ENCODE data around the gene ASB10.

ASB10 gene

DNA sequence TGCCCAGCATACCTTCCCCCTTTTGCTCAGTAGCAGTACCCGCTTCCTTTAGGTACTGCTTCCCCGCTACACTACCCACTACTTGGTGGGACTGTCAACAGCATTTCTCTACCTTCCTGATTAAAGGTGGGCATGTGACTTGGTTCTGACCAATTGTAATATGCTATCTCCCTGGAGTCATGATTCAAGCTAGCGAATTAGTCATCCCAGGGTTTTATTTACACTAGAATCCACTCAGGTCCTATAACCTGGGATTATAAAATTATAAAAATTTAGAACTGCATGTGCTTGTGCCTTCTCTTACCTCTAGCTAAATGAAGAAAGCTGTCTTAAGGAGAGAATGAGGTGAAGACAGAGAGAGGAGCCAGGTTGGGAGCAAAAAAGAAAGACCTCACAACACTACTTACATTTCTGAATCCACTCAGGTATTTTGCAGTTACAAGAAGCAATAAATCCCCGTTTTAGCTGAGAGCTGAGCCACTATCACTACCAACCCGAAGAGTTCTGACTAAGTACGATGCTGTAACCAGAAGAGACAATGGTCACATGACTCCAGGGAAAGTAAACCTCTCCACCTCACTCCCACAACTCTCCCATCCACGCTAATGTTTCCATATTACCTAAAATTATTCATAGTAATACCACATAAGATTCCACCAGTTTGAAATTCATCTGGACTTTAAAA, 29.3 kb downstream of the ASB10 start:
- DNase-seq = no peak

DNA sequence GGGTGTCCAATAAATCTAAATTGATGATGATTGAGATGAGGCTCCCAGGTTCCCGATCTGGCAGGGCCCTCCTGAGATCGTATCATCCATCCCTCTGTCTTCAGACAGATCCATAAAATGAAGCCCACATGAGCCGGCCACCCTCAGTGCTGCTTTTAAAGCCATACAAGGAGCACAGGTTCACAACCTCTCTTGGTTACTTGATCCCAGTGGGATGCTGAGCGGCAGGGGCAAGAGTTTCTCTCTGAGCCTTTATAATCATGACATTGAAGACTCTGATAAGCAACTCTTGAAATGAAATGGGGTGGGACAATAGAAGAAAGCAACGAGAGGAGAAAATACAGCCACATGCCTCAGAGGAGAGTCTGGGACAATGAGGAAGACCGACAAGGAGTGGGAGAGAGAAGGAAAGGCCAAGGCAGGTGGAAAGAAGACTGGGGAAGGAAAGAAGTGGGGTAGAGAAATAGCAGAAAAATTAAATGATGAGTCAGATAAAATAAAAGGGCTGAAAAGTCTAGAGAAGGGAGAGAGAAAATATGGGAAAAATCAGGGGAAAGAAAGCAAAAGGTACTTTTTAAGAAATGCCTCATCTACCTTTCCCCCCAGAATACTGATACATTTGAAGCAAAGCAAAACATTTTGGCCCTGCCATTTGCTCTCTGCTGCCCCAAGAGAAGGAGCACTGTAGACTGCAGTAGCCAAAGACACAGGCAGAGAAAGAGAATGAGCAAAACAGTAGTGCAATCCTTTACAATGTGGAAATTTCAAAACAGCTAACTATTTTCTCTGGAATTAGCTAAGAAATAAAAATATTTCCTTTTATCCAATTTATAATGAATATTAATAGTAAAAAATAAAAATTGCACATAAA, 34.2 kb downstream of the ASB10 start:
- no peak for DNase-seq

DNA sequence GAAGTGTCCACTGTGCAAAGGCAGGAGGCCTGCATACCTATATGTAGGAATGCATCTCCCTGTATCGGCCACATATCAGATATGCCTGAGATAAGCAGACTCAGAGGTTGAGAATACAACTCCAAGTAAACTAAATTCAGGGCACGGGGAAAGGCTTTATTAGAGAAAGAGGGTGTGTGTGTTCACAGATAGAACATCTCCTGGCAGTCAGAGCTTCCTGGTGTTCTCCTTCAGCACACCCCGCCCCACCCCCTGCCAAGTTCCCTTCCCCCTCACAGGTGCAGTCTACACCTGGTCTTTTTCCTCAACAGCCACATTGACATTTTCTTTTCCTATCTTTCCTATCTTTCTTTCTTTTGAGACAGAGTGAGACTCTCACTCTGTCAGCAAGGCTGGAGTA, 36.7 kb downstream of the ASB10 start:
- no peak for DNase-seq

DNA sequence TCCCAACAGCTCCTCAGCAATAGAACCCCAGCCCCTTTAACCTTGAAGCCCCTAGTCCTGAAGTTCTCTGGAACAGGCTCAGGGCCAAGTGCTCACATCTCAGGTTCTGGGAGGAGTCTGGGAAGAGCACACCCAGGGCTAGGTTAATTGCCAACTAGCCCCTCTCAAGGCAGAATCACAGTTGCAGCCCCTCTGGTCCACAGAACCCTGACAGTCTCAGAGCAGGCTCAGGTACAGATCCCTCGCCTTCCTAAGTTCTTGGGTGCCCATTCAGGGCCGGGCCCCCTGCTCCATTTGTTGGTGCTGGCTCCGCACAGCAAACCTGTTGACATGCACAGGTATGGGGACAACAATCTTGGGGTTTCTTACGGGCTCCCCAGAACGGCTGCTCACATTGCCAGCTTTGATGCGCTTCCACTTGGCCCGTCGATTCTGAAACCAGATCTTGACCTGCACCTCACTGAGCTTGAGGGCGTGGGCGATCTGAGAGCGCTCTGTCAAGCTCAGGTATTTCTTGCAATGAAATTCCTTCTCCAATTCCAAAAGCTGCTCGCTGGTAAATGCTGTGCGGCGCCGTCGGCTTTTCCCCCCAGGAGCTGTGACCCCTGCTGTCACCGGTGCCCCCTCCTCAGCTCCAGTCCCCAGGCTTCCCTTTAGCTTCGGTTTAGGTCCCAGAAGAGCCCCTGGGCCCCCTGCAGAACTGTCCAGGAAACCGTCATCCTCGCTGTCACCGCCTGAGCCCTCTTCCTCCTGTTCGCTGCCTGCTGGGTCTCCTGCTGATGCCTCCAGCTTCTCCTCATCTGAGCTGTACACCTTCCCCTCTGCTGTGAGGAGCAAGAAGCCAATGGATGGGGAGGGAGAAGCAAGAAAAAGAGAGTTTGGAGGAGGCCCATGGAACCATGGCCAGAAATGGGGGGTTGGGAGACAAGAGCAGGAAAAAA, 38.5 kb downstream of the ASB10 start:
- no peak for DNase-seq

DNA sequence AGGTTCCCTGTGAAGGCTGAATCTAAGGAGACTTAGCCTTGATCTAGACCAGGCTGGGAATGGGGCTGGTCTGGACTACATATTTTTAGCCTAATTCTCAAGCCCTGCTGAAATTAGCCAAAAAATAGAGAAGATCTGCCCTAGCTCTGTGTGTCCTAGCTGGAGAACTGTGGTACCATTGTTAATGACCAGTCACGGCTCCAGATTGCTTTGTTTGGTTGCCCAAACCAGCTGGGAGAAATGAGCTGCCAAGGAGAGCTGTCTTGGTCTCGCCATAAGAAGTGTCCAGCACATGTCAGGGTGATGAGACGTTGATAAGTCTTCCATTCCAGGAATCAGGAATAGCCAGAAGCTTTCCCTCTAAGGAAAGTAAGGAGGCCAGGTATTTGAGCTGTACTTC, 40.3 kb downstream of the ASB10 start:
- DNase-seq = no peak

DNA sequence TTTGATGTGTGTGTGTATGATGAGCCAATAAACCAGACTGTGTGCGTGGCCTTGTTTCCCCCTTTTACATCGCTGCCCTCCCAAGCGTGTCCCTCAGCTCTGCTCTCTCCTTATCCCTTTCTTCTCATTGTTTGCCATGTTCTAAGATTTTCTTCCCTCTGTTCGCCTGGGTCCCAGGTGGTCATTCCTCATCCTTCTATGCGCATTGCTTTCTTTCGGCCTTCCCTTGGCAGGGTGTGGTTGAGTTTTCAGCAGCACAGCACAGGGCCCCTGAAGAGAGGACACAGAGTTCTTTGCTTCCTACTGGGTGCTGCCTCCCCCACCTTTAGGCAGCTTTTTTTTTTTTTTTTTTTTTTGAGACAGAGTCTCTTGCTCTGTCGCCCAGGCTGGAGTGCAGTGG, 42.7 kb downstream of the ASB10 start:
- DNase-seq = no peak

DNA sequence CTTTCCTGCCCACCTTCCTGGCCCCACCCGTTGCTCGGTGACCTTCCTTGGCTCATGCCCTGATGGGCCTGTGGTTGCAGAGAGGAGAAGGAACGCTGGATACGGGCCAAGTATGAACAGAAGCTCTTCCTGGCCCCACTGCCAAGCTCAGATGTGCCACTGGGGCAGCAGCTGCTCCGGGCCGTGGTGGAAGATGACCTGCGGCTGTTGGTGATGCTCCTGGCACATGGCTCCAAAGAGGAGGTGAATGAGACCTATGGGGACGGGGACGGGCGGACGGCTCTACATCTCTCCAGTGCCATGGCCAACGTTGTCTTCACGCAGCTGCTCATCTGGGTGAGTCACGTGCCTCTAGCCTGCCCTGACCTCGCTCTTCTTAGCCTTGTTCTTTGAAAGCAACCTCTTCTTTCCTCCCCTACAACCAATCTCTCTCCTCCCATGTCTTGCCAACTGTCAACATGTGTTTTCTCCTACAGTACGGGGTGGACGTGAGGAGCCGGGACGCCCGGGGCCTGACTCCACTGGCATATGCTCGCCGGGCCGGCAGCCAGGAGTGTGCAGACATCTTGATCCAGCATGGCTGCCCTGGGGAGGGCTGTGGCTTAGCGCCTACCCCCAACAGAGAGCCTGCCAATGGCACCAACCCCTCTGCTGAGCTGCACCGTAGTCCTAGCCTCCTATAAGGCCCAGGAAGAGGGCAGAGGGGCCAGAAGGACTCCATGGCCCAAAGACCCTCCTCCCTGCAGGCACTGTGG, 43.6 kb downstream of the ASB10 start:
- peak; percentile 22 for DNase-seq

DNA sequence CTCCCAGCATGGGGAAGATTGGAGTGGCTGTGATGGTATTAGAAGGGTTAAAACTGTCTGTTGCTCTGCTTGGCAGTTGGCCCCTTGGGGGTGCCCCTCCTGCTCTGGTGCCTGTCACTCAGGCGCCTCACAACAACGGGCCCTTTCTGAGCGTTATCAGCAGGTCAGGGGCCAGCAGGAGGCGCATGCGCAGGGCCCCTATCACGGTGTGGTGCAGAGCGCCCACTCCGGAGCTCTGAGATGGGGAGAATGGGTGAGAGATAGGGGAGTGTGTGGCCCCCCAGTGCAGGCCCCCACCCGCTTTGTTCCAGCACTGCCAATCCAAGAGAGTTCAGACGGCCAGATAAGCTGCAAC, 44.4 kb downstream of the ASB10 start:
- peak; percentile 4 for DNase-seq

DNA sequence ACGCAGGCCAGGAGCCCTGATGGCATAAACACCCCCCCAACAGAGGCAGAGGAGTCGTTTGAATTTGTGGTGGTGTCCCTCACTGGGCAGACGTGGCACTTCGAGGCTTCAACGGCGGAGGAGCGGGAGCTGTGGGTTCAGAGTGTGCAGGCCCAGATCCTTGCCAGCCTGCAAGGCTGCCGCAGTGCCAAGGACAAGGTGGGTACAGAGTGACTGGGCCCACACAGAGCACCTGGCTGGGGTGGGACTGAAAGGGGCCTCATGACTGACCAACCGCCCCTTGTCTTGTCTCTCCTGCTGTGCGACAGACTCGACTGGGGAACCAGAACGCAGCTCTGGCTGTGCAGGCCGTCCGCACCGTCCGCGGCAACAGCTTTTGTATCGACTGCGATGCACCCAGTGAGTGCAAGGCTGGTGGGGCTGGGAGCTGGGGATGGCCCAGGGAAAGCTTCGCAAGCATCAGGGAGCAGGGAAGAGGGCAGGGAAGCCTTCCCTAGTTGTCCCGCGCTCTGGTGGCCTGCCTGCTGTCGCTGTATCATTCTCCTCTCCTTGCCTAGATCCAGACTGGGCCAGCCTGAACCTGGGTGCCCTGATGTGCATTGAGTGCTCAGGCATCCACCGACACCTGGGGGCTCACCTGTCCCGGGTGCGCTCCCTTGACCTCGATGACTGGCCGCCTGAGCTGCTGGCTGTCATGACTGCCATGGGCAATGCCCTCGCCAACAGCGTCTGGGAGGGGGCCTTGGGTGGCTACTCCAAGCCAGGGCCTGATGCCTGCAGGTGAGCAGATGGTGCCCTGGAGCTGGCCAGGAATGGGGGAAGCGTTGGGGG, 45.0 kb downstream of the ASB10 start:
- no peak for DNase-seq

DNA sequence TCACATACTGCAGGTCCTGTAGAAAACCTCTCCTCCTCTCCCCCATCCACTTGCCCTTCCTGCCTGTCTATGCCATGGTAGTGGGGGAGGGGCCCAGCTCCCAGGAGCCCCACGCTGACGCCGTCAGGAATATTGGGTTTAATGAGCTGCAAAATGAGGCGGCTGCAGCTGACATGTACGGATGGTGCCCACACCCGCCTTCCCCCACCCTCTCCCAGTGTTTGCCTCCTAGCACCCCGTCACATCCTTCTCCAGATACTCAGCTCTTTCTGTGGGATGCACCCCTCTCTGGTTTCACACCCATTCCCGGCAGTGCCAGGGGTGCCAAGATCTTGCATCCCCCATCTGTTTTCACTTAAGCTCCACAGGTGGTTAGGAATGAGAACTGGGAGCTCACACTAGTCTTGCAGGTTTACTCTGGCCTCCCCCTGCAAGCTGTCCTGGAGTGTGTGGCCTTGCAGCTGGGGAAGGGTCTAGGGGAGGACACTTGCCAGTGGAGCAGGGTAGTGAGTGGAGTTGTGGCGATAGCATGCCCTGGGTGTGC, 45.7 kb downstream of the ASB10 start:
- peak; percentile 91 for DNase-seq

DNA sequence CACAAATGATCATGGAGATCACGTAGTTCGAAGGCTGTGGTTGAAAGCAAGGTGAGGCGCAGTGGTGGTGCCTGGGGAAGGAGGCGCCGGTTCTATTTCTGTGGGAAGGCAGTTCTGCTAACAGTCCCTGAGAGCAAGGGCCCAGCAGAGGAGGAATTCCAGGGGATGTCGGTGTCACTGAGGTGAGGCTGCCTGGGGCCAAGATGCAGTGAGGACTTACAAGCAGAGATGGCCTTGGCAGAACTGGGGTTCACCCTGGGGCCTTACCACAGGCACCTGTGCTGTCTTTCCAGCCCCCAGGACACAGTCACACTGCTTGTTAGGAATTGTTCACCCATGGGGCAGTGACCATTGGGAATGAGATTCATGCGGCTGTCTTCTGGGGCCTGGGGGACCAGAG, 46.2 kb downstream of the ASB10 start:
- DNase-seq = no peak

DNA sequence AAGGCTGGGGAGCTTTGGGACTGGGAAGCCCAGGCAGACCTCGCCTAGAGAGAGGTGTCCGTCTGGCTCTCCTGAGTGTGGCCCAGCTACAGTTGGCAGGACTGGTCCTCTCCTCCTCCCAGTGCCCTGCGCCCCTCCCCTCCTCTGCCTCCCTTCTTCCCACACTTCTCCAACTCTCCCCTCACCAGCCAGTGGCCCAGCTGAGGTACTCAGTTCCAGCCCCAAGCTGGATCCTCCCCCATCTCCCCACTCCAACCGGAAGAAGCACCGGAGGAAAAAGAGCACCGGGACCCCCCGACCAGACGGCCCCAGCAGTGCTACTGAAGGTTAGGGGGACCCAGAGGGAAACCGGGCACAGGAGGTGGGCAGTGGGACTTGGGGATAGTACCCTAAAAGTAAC, 47.3 kb downstream of the ASB10 start:
- DNase-seq = no peak

DNA sequence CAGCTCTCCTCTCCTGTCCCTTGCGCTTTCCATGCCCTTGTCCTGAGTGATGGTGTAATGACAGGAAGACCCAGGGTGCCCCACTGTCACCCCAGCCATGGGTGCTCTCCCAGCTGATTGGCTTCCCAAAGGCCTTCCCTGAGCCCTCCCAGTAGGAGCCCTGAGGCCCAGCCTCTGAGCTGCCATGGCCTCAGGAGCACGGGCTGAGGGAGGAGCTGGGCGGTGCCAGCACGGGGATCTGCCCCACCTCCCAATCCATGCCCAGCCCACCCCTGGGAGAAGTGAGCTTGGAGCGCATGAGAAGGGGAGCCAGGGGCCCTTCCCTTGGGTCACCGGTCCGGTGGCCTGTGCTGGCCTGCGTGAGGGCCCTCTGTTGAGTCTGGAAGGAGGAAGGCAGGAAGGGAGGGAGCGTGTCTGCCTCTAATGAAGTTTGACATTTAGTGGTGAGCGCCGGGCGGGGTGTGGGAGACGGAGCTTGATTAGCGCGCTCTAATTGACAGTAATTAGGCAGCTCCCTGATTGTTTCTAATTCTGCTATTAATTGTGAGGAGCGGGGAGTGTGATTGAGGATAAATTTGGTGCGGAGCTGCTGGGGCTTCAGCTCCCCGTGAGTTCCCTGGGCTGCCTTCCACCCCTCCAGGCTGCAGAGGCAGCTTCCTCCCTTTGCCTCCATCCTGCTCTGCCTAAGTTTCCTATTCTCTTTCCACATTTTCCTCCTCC, 47.8 kb downstream of the ASB10 start:
- no peak for DNase-seq

DNA sequence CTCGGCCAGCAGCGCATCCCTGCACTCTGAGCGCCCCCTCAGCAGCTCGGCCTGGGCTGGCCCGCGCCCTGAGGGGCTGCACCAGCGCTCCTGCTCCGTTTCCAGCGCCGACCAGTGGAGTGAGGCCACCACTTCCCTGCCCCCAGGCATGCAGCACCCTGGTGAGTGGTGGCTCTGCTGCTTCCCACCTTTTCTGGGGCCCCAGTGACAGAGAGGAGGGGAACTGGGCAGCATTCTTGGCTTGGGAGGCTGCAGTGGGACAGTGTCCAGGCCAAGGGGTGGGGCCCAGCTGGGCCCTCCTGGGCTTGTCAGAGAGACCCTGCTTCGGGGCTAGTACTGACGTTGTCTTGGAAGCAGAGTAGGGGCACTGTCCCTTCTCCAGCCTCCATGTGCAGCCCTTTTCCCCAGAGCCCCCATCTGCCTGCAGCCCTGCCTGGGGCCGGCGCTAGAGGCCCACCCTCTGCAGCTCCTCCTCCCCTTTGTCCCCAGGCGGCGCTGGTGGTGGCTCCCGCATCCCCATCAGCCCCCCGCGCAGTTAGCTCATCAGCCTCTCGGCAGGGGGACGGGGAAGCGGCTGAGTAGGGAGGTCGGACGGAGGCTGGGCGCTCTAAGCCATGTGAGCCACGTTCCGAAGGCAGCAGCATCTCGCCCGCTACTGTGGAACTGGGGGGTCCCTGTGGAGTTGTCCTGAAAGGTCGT, 48.7 kb downstream of the ASB10 start:
- DNase-seq = no peak

DNA sequence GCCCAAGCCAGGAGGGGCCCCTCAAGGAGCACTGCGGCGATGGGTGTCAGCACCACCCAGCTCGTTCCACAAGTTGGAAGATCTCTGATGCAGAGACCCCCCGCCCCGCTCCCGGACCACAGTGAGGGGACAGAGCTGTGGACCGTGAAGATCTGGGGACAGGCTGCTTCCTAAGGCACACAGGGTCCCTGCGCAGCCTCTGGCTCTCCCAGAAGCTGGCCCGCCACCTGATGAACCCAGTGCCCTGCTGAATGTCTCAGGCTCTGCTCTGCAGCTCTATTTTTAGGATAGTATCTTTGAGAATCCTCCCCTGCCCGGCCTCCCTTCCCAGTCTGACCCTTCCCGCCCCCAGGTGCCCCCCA, 49.3 kb downstream of the ASB10 start:
- no peak for DNase-seq

DNA sequence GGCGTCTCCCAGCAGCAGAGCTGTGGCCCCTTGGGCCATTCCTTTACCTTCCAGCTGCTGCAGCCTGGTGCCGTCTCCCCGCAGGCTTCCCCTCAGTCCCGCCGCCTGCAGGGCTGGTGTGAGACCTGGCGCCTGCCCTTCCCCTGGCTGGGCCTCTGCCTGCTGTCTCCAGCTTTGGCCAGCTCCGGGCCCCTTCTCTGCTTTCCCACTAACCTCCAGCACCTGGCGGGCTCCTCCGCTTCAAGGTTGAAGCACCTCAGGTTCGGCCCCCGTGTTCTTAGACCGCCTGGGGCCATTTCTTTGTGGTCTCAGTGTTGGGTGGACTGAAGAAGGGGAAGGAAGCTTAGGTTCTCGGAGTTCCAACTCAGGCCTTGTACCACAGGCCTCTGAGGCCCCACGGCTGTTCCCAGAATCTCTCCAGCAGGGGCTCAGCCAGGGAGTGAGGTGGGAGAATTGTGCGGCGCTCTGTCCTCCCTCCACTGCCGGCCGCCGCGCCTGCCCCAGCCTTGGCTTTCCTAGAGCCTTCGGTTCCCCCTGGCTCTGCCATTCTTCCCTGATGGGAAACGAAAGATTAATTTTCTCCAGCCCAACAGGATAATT, 49.9 kb downstream of the ASB10 start:
- DNase-seq = no peak

DNA sequence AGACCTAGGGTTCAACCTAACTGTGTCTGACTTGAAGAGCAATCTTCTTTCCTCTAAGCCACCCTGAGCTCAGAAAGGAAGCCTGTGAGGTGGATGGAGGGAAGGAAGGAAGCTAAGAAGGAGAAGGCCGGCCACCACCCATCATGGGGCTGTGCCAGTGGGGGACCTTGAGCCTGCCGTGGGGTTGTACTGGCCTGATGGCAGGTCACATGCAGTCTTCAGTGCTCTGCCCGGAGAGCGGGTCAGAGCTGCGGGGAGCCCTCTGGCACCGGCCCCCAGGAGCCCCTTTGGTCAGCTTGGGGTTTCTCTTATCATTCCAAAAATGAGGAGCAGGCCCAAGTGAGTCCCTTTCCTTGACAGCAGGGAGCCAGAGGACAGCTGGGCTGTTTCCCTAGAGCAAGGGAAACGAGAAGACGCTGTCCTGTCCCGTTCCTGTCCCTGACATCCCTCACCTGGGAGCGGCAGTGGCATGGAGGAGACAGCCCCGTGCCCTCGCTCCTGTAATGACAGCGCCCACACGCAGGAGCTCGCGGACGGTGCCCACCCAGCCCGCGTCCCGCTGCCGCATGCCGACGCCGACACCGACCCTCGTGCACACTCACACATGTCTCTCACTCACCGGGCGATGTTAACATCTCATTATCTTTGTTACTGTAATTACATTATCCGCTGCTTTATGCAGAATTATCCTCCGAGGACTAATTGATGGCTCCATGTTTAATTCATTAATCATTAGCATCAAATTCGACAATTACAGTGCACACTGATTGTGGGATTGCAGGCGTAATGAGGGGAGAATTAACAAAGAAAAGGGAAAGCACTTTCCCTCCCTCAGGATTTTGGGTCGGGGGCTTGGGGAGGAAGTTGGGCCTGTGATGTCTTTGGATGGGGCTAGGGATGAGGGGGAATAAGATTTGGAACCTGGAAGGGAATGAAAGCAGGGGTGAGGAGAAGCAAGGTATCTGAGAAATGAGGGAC, 50.9 kb downstream of the ASB10 start:
- DNase-seq = no peak

DNA sequence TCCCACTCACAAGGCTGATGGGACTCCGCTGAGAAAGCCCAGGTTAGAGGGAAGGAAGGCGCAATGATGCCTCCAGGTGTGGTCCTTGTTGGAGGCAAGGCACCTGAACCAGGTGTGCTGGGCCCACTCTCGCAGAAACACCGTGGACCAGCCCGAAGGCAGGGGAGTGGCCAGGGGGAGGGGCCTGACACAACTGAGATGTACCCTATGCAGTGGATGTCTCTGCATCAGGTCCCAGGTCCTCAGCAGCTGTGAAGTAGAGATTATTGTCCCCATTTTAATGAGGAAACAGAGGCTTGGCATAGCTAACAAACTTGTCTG, 51.6 kb downstream of the ASB10 start:
- DNase-seq = no peak
